Activated CD8-positive, alpha-beta memory T cell treated with anti-CD3 and anti-CD28 coated beads for 36 hours (primary cell): ENCODE data around the gene SAA4. TPM values are rescaled to one million over a fixed set of nuclear protein-coding genes. Genes with fewer than 3 reads are reported as not detected.
"Not testable (repeated sequence)": the region's sequence is repeated elsewhere in the genome, so short reads cannot be mapped to it uniquely, and the experiment has no call there.

ENCODE experiments used
- CTCF ChIA-PET: fragments of 350-600 bp; sonication (Branson Sonifier 250); formaldehyde crosslinking; loops from one replicate; lab custom pipeline; 2021; ENCODE audit warnings: antibody characterized with exemption; lab: Charles Lee
- POLR2A ChIA-PET: fragments of 350-600 bp; sonication (Branson Sonifier 250); formaldehyde crosslinking; loops from one replicate; lab custom pipeline; 2021; ENCODE audit warnings: antibody characterized with exemption; lab: Charles Lee
- total RNA-seq, 2 experiments: library from RNA; stranded (reverse); gene quantifications; one replicate each; pipeline ENCODE4 v1.2.3, GENCODE V29; 2021

Gene SAA4, protein sequence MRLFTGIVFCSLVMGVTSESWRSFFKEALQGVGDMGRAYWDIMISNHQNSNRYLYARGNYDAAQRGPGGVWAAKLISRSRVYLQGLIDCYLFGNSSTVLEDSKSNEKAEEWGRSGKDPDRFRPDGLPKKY
- total RNA-seq, result not detected

DNA sequence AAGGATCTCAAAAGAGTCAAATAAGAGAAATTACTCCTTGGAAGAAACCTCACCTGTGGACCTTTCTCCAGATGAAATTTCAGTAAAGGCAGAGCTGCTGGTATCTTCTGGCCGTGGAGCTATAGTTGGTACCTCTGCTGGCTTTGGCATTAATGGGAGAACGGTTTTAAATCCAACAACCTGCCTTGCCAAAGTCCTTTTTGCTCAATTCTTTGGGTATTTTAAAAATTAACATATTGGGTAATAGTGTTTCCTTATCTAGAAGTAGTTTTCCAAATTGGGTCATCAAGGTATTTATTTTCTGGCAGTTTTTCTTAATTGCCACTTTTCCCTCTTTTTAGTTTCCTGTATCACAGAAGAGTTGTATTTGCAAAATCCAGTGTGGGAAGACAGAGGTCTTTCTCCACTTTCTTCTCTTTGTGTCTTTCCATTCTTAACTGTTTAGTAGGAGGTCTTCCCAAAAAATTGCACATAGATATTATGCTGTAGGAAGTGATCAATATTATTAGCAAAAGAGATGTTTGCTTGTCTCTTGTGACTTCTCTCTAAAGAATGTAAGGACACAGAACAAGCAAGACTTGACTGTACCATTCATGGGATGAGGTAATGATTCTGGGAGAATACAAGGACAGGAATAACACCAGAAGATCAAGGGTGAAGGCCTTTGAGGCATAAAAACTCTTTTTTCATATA is at the start of gene SAA4:
Gene SAA4 (minus strand): TSS at position 139 of the 693 bp plus-strand sequence. CDS start 876 bp downstream, outside the sequence.
- POLR2A ChIA-PET, result no interaction called here
- CTCF ChIA-PET, result no interaction called here

DNA sequence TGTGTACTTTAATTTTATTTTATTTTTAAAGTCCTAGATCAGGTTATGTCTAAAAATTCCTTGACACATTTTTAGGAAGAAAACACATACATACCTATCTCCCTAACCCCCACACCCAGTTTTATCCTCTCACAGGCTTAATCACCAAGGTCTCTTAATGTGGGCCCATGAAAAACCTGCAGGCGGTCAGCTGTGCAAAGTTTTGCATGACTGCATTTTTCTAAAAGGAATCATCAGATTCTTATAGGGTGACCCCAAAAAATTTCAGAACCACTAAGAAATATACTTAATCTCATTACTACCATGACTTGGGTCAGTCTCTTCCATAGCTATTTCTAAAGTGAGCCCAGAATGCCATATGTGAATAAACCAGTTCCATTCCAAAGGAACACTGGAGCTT is 49.2 kb upstream of the SAA4 start:
- CTCF ChIA-PET, result no interaction called here
- POLR2A ChIA-PET, result no interaction called here

DNA sequence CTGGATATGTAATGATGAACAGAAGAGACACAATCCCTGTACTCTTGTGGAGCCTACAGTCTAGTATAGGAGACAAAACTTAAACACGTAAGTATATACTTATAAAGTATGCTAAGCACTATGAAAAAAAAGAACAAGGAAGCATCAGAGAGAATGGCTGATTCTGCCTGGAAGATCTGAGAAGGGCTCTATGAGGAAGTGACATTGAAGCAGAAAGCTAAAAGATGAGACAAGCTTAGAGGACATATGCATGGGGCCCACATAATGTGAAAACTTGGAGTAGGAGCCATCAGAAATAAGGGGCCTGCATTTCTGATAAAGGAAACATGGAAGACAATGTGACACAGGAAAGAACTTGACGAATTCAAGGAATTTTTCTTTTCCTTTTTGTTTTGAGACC is 46.0 kb upstream of the SAA4 start:
- CTCF ChIA-PET, result no interaction called here
- POLR2A ChIA-PET, result no interaction called here

DNA sequence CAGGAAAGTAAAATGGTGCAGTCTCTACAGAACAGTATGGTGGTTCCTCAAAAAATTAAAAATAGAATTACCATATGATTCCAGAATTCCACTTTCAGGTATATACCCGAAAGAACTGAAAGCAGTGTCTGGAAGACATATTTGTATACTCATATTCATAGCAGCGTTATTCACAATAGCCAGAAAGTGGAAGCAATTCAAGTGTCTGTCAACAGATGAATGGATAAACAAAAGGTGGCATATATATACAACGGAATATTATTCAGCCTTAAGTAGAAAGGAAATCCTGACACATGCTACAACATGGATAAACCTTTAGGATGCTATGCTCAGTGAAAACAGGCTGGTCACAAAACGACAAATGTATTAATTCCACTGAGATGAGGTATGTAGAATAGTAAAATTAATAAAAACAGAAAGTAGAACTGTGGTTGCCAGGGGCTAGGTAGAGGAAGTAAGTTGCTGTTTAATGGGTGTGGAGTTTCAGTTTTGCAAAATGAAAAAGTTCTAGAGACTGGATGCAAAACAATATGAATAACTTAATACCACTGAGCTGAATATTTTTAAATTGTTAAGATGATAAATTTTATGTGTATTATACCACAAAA is 43.9 kb upstream of the SAA4 start:
- POLR2A ChIA-PET, result interaction anchor here (0.7 kb wide), 1 partner anchor 1149 kb away, joined by 4 read pairs; no protein-coding TSS in a partner anchor
- CTCF ChIA-PET, result no interaction called here

DNA sequence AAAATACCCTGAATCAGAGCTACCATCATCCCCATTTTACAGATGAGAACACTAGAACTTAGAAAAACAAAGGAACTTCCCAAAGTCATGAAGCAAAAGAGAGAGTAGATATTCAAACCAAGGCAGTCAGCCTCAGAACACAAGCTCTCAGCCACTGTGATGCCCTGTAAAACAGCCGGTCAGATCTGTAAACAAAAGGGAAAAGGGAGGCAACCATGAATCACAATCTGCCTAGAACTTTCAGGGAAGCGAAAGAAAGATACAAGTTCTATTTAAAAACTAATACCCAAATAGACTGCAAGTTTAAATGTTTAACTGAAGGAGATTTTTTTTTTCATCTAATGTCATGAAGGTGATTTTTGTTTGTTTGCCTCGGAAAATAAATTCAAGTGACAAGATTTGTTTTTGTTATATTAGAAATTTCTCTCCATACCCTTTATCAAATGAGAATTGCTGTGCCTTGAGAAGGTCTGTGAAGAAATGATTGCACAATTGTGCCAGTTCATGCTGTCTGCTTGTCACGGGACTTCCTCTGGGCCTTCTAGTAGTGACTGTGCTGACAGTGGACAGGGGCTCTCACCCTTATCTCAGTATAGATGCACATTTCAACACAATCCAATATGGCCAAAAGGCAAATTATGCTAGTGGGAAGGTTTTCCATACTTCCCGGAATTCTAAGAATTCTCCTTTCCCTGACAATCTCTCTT is 41.1 kb upstream of the SAA4 start:
- CTCF ChIA-PET, result no interaction called here
- POLR2A ChIA-PET, result no interaction called here

DNA sequence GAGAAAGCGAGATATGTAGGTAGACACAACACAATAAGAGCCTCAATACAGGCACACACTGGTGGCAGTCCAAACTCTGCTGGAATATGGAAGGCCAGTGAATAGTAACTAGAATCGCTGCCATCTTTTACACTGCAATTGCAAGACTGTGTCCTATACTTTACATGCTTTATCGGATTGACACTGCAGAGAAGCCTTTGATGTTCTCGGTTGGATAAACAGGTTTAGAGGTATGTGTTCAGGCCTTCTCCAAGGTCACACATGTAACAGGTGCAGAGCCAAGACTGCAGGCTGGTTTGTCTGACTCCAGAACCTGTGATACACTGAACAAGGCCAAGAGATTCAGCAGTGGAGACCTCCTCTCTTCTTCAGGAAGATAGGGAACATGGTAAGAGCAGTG is 34.6 kb upstream of the SAA4 start:
- ChIA-PET POLR2A (no interaction called here), CTCF (no interaction called here)

DNA sequence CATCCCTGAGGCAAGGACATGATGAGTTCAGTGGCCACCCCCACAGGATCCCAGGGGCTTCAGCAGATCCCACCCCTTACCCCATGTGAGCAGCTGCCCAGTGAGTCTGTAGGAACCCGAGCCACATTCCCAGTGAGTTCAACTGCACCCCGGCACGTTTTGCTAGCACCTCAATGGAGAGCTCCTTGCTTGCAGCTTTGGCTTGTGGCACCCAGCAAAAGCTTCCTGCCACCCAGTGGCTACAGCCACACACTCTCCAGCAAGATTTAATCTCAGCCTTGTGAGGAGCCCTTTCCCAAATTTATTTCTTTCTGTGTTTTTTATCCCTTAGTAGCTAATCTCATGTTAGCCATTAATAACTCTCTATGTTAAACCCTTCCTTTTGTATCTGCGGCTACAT is 33.5 kb upstream of the SAA4 start:
- POLR2A ChIA-PET, result no interaction called here
- CTCF ChIA-PET, result no interaction called here

DNA sequence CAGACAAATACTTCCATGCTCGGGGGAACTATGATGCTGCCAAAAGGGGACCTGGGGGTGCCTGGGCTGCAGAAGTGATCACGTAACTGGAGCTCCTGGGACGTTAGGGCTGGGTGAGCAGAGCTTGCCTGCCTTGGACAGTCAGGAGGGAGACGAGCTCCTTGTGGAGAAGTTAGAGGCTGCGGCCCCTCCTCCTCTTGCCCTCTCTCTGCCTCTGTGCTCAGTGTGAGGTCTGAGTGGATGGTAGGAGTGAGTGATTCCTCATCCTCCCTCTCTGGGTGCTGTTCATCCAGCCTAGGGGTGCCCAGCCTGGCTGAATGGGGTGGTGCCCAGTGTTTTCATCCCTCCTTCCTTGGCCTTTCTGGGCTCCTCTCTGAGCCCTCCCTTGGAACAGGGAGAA is 32.6 kb upstream of the SAA4 start:
- CTCF ChIA-PET, POLR2A ChIA-PET: not testable (repeated sequence)

DNA sequence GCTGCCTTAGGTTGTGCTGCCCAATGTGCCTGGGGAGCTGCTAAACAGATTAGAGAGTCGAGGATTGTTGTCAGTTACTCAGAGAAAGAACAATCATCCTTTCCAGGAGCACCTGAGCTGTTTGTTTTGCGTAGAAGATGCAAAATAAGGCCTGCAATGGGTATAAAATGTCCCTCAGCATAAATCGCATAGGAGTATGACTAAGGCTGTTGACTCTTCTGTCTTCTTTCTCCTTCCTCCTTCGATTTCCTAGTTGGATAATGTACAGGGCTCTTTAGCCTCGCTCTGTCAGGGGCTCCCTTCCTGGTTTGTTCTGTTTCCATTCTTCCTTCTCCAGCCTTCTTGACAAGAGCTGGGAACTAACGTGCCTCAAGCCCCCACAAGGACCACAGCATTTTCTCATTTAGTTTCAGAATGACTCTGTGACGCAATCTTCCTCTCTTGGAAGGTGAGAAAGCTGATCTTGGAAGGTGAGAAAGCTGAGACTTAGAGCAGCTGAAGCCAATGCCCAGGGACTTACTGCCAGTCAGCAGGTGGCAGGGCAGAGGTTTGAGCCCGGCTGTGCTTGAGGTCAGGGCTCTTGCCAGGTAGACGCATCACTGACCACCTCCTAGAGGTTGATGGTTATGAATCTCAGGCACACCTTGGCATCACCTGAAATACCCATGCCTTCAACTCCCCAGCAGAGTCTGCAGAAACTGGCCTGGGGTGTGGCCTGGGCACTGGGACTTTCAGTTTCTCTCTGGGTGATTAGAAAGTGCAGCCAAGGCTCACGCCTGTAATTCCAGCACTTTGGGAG is 30.9 kb upstream of the SAA4 start:
- POLR2A ChIA-PET, CTCF ChIA-PET: not testable (repeated sequence)

DNA sequence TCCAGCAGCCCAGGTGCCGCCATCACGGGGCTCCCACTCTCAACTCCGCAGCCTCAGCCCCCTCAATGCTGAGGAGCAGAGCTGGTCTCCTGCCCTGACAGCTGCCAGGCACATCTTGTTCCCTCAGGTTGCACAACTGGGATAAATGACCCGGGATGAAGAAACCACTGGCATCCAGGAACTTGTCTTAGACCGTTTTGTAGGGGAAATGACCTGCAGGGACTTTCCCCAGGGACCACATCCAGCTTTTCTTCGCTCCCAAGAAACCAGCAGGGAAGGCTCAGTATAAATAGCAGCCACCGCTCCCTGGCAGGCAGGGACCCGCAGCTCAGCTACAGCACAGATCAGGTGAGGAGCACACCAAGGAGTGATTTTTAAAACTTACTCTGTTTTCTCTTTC is 29.3 kb upstream of the SAA4 start, which contains the start of gene SAA1:
Gene SAA1 (plus strand): TSS at position 316 of the 400 bp plus-strand sequence. CDS start 624 bp downstream, outside the sequence.
- CTCF ChIA-PET, result no interaction called here
- POLR2A ChIA-PET, result no interaction called here

DNA sequence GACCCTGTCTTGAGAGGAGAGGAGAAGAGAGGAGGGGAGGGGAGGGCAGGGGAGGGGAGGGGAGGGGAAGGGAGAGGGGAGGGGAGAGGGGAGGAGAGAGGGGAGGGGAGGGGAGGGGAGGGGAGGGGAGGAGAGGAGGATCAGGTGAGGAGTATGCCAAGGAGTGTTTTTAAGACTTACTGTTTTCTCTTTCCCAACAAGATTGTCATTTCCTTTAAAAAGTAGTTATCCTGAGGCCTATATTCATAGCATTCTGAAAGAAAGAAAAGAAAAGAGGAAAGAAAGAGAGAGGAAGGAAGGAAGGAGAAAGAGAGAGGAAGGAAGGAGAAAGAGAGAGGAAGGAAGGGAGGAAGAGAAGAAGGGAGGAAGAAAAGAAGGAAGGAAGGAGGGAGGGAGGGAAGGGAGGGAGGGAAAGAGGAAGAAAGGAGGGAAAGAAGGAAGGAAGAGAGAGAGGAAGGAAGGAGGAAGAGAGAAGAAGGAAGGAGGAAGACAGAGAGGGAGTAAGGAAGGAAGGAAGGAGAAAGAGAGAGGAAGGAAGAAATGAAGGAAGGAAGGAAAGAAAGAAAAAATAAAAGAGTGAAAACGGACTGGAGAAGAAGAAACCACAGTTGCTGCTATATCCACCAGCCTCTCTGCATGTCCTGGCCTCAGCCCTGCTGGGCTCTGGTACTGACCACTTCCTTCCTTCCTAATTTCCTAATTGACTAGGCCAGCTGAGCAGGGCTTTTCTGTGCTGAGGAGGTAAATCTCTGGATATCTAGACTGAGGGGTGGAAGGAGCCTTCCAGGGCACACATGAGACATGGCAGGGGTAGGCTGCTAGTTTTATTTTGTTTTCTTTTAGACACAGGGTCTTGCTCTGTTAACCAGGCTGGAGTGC is 28.3 kb upstream of the SAA4 start:
- CTCF ChIA-PET, result no interaction called here
- POLR2A ChIA-PET, result no interaction called here

DNA sequence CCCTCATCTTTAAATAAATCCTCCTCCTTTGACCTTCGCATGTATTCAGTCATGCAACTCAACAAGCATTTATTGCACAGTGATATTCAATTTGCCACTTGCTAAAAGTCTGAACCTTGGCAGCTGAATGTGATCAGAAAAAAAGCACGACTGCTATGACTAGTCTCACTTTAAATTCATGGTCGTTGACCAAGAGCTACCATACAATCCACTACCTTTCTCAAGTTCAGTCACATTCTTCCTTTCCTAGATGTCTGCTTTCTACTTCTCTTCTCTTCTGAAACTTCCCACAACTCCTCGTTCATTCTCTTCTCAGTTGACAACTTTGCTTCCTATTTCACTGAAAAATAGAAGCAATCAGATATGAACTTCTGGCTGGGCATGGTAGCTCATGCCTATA is 27.4 kb upstream of the SAA4 start:
- ChIA-PET POLR2A (no interaction called here), CTCF (no interaction called here)

DNA sequence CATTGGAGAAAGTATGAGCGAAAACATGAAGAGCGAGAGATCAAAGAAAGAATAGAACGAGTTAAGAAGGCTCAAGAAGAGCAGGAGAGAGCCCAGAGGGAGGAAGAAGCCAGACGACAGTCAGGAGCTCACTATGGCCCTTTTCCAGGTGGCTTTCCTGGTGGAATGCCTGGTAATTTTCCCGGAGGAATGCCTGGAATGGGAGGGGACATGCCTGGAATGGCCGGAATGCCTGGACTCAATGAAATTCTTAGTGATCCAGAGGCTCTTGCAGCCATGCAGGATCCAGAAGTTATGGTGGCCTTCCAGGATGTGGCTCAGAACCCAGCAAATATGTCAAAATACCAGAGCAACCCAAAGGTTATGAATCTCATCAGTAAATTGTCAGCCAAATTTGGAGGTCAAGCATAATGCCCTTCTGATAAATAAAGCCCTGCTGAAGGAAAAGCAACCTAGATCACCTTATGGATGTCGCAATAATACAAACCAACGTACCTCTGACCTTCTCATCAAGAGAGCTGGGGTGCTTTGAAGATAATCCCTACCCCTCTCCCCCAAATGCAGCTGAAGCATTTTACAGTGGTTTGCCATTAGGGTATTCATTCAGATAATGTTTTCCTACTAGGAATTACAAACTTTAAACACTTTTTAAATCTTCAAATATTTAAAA is 26.2 kb upstream of the SAA4 start:
- CTCF ChIA-PET, POLR2A ChIA-PET: not testable (repeated sequence)

DNA sequence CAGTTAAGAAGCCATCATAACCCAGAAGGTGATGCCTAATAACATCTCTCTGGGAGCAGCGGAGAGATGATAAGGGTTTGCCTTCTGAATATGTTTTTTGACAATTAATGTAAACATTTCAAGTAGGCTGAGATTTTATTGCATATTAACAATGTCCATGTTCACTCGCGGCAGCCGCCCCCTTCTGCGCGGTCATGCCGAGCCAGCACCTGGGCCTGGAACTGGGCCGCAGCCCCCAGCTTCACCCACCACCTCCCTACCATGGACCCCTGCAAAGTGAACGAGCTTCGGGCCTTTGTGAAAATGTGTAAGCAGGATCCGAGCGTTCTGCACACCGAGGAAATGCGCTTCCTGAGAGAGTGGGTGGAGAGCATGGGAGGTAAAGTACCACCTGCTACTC is 25.1 kb upstream of the SAA4 start:
- POLR2A ChIA-PET, result no interaction called here
- CTCF ChIA-PET, result no interaction called here

DNA sequence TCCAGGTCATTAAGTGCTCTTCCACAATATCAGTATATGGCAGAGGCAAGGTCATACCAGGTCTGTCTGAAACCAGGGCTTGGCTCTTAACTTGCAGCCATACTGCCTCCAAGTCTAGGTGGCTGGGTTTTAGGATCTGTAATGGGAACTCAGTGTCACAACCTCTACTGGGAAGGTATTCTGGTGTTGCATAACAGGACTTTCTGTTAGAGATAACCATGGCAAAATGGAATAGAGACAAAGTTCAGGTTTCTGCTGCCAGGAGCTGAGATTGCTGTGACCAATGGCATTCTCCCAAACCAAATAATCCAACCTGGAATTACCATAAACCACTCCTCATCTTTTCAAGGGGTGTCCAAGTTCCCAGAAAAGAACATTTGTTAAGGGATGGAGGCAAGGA is 22.7 kb upstream of the SAA4 start:
- ChIA-PET CTCF (no interaction called here), POLR2A (no interaction called here)

DNA sequence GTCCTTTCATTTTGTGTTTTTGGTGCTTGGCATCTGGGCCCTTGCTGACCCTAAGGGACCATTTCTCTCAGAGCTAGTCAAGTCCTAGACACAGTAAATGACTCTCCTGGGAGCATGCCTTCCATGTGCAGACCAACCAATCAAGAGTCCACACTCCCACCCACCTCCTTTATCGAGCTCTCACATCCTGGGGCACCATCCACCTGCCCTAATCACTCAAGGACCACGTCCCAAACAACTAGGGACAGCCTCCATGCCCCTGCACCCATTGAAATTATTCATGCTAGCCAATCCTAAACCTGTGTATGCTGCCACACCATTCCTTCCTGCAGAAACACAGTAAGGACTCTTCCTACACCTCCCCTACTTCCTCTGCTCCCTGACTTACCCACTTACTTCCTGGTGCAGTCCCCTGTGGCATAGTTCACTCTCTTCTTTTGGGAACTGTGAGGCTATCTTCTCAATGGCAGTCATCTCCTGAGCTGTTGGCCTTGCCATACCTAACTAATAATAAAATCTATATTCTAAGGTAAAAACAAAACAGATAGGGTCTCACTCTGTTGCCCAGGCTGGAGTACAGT is 18.3 kb upstream of the SAA4 start:
- CTCF ChIA-PET, result no interaction called here
- POLR2A ChIA-PET, result no interaction called here

DNA sequence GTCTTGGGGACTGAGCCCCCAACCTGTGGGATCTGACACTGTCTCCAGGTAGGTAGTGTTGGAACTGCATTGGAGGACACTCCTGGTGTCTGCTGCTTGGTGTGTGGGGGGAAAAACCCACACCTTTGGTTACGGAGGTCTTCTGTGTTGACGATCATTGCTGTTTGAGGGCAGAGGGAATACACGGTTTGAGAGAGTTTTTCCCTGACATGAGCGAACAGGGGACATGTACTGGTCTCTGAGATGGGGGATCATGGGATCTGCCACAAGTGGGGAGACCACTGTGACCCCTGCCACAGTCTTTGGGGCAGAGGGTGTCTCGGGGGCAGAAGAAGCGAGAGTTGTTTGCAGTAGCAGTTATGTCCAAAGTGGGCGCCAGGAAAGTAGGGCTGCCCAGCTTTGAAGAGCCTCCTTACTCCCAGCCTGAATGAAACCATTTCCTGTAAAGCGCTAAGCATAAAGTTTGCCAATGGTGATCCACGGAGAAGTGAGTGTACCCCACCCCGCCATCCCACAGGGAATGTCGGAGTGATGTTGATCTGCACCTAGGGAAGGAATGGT is 17.3 kb upstream of the SAA4 start:
- CTCF ChIA-PET, result no interaction called here
- POLR2A ChIA-PET, result no interaction called here

DNA sequence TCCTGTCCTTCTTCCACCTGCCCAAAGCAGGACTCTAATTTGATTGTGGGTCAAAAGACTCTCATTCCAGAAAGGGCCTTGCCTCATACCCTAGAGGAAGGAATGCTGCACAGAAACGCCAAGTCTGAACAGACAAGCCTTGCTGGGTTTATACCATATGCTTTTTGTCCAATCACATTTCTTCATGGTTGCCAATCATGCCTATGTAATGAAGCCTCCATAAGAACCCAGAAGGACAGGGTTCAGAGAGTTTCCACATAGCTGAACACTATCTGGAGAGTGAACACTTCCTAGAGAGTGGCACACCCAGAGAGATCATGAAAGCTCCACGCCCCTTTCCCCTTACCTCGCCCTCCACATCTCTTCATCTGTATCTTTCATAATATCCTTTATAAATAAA is 16.6 kb upstream of the SAA4 start:
- ChIA-PET POLR2A (no interaction called here), CTCF (no interaction called here)
